Astrocyte (in vitro differentiated cells and primary cell): ENCODE measurements around the gene DSCAM.

Experiments used
- EZH2 ChIP-seq: IDR thresholded peaks from 2 replicates; pipeline ENCODE4 v1.6.1; 2012; ENCODE audit warnings: mild to moderate bottlenecking, low read length, inconsistent platforms; ENCODE audit not compliant: insufficient read depth
- TF ChIP-seq, protein P1 (sequence below): IDR thresholded peaks from 2 replicates; pipeline ENCODE4 v1.5.1; 2011; ENCODE audit warnings: low read depth, mild to moderate bottlenecking, inconsistent platforms, low read length, moderate library complexity; ENCODE audit not compliant: insufficient read depth

DNA sequence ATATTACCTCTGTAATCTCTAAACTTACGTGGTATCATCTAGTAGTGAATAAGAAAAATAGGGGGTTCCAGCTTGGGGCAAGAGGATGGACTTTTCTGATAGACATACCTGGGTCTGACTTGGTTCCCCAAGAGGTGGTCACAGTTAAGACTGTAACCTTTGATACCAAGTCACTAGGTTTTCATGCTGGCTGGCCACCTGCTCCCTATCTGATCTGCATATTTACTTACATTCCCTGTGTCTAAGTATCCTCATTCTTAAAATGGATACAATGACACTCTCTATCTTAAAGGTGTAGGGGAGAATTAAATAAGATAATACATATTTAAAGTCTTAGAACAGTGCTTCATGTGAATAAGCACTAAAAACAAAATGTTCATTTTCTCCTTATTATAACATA, 312.1 kb downstream of the DSCAM start:
- TF ChIP-seq, protein P1, sequence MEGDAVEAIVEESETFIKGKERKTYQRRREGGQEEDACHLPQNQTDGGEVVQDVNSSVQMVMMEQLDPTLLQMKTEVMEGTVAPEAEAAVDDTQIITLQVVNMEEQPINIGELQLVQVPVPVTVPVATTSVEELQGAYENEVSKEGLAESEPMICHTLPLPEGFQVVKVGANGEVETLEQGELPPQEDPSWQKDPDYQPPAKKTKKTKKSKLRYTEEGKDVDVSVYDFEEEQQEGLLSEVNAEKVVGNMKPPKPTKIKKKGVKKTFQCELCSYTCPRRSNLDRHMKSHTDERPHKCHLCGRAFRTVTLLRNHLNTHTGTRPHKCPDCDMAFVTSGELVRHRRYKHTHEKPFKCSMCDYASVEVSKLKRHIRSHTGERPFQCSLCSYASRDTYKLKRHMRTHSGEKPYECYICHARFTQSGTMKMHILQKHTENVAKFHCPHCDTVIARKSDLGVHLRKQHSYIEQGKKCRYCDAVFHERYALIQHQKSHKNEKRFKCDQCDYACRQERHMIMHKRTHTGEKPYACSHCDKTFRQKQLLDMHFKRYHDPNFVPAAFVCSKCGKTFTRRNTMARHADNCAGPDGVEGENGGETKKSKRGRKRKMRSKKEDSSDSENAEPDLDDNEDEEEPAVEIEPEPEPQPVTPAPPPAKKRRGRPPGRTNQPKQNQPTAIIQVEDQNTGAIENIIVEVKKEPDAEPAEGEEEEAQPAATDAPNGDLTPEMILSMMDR = no peak
- no peak for TF ChIP-seq EZH2
